GM13977 (cell line): ENCODE results near the gene SAMD11.

ENCODE experiments used
- DNase-seq: peaks from one replicate; pipeline ENCODE4 v3.0.0; 2012; ENCODE audit warnings: low spot score
- CTCF ChIP-seq: IDR thresholded peaks from 2 replicates; pipeline ENCODE4 v1.5.1; 2012; ENCODE audit warnings: mild to moderate bottlenecking, control low read depth; ENCODE audit not compliant: insufficient read depth; ENCODE audit errors: extremely low read depth, missing control alignments
- in situ Hi-C: fragments of 300-500 bp; cut with MboI; formaldehyde crosslinking; loops from one replicate; pipeline ENCODE4 v1.12.0; 2022; ENCODE audit warnings: low sequenced_read_pairs, low pct_unique_long_range_greater_than_20kb, mixed read lengths, inconsistent platforms; ENCODE audit not compliant: unreplicated experiment

Gene SAMD11

DNA sequence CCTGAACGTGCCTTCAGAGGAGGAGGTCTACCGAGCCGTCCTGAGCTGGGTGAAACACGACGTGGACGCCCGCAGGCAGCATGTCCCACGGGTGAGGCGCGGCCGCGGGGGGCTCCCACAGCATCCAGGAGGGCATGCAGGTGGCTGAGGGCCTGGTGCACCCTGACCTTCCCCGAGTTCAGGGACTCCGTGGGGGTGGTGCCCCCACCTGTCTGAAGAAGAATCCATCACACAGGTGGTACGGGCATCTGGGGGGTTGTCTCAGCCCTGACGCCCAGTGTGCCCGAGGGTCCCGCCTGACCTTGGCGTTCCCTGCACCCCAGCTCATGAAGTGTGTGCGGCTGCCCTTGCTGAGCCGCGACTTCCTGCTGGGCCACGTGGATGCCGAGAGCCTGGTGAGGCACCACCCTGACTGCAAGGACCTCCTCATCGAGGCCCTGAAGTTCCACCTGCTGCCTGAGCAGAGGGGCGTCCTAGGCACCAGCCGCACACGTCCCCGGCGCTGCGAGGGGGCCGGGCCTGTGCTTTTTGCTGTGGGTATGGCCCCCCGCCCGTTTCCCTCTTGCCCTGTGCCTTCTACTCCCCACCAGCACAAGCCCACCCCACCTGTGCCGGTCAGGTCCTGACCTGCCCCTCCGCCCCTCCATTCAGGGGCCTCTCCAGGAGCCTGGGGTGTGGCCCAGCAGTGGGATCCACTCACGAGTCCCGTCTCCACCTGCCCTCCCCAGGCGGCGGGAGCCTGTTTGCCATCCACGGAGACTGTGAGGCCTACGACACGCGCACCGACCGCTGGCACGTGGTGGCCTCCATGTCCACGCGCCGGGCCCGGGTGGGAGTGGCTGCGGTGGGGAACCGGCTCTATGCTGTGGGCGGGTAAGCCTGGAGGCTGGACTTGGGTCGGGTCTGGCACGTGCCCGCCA lies 38.9 kb downstream of the SAMD11 start:
- in situ Hi-C loops, result no loop called here
- DNase-seq, result no peak
- TF ChIP-seq CTCF, result no peak

DNA sequence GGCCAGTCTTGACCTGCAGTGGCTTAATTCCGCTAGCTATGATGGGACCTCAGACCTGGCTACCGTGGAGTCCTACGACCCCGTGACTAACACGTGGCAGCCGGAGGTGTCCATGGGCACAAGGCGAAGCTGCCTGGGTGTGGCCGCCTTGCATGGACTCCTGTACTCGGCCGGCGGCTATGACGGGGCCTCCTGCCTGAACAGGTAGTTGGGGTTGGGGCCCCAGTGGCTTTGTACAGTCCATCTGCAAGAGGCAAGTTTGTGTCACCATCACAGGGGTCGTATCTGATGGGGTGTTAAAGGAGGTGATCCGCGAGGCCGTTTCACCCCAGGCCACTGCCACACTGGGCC lies 39.6 kb downstream of the SAMD11 start:
- DNase-seq, result no peak
- in situ Hi-C loops, result no loop called here
- TF ChIP-seq CTCF, result no peak

DNA sequence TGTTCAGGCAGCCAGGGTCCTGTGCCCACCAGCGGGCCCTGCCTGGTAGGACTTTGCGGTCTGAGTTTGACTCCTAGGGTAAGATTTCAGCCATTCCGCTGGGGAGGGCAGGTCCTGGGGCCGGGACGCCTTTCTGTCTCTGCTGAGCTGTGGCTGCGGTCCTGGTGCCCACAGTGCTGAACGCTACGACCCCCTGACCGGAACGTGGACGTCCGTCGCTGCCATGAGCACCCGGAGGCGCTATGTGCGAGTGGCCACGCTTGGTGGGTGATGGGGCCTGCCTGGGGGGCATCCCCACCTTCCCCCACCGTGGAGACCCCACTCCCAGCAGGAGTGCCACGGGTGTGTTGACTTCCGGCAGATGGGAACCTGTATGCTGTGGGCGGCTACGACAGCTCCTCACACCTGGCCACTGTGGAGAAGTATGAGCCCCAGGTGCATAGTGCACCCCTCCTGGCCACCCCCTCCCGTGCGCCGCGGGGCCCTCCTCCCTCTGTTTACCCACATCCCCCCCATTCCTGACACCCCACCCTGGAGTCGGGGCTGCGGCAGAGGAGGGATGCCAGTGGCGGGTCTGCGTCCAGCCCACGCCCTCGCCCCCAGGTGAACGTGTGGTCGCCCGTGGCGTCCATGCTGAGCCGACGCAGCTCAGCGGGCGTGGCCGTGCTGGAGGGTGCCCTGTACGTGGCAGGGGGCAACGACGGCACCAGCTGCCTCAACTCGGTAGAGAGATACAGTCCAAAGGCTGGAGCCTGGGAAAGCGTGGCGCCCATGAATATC lies 40.2 kb downstream of the SAMD11 start:
- in situ Hi-C loops, result no loop called here
- DNase-seq, result no peak
- TF ChIP-seq CTCF, result no peak

GRCh38 chr1:964691-965525 lies 41.2 kb downstream of the SAMD11 start:
- TF ChIP-seq CTCF, result no peak
- DNase-seq, result no peak
- in situ Hi-C loops, result no loop called here

DNA sequence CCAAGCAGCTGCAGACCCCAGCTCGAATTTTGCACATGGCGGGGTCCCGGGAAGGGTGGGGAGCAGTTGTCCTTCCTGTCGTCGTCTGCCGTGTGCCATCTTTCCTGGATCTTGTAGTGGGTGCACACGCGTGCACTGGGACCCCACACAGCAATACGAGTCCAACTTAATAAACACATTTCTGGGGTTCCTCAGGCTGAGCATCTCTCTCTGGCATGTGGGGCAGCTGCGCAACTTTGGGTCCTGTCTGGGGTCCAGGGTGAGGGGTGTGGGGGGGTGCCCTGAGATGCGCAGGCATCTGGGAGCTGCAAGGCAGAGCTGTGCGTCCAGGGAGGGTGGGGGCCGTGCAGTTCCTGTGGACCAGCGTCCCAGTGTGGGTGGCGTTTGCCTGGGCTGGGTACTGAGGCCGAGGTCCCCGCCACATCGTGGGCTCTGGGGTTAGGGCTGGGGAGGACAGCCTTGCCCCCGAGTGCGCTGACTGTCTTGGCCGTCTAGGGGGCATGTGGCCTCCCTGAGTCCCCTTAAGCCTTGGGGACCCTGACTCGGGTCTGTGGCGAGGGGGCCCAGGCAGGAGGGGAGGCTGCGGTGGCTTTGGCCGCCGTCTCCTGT lies 41.9 kb downstream of the SAMD11 start:
- no peak for DNase-seq
- in situ Hi-C loops, result no loop called here
- no peak for TF ChIP-seq CTCF

- in situ Hi-C loops, result no loop called here
- peak; percentile 74 for DNase-seq
- TF ChIP-seq CTCF, result no peak
These were observed 42.5 kb downstream of the SAMD11 start, which contains the start of gene PLEKHN1 for GRCh38 chr1:966135-966703. TSS of gene PLEKHN1 (plus strand) at chr1:966482. CDS start at chr1:966532, 50 bp downstream.
